GM19452 (cell line): Measurements from ENCODE around the gene NHSL1.
A peak's percentile ranks its signal among the peaks of the same experiment; 100 is the strongest.

Experiments used
- ATAC-seq: cut with Tn5 transposase; IDR thresholded peaks from one replicate; pipeline ENCODE4 v1.9.1; 2021; ENCODE audit not compliant: unreplicated experiment

The NHSL1 gene, protein sequence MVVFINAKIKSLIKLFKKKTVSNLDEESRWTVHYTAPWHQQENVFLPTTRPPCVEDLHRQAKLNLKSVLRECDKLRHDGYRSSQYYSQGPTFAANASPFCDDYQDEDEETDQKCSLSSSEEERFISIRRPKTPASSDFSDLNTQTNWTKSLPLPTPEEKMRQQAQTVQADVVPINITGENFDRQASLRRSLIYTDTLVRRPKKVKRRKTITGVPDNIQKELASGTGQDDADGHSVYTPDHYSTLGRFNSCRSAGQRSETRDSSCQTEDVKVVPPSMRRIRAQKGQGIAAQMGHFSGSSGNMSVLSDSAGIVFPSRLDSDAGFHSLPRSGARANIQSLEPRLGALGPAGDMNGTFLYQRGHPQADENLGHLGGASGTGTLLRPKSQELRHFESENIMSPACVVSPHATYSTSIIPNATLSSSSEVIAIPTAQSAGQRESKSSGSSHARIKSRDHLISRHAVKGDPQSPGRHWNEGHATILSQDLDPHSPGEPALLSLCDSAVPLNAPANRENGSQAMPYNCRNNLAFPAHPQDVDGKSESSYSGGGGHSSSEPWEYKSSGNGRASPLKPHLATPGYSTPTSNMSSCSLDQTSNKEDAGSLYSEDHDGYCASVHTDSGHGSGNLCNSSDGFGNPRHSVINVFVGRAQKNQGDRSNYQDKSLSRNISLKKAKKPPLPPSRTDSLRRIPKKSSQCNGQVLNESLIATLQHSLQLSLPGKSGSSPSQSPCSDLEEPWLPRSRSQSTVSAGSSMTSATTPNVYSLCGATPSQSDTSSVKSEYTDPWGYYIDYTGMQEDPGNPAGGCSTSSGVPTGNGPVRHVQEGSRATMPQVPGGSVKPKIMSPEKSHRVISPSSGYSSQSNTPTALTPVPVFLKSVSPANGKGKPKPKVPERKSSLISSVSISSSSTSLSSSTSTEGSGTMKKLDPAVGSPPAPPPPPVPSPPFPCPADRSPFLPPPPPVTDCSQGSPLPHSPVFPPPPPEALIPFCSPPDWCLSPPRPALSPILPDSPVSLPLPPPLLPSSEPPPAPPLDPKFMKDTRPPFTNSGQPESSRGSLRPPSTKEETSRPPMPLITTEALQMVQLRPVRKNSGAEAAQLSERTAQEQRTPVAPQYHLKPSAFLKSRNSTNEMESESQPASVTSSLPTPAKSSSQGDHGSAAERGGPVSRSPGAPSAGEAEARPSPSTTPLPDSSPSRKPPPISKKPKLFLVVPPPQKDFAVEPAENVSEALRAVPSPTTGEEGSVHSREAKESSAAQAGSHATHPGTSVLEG (N-terminal part only)

GRCh38 chr6:138499303-138500018 lies at the start of gene NHSL1:
Gene NHSL1, minus strand, starts transcription at chr6:138499494. Its CDS starts 204 bp downstream, at chr6:138499290.
- ATAC-seq = peak; percentile 93

DNA sequence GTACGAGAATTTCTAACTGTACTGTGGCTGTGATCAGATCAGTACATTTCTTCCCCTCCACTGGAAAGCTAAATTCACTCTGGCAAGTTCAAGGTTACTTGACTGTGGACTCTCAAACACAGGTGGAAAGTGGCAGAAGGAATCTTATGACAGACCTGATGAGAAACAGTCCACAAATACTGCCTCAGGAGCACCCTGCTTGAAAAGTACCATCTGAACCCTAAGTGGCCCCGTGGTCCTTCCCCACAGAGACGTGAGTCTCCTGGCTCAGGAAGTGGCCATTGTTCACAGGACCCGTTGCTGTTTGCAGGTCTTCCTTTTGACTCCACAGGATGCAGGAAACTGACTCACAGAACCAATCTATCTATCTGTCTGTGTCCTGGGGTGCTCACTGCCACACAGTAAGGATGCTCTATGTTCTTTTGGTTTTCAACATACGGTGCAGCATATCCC lies 47.5 kb upstream of the NHSL1 start:
- no peak for ATAC-seq

GRCh38 chr6:138545621-138545980 lies 46.3 kb upstream of the NHSL1 start:
- no peak for ATAC-seq

GRCh38 chr6:138544501-138544900 lies 45.2 kb upstream of the NHSL1 start:
- ATAC-seq = no peak

DNA sequence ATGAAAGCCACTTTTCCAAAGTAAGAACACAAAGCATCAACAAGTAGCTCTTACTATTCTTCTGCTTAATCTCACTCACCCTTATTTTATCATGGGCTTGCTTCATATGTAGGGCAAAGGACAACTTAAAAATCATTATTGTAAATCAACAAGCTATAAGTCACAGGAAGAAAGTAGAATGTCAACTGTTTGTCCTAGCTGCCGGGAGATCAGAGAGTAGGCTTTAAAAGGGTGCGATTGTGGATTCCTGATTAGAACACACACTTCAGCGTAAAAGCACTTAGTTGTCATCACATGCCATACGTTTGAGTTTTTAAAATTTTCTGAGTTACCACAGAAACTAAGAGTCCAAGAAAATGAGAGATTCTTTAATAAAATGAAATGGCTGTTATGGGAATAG lies 44.4 kb upstream of the NHSL1 start:
- no peak for ATAC-seq

GRCh38 chr6:138541823-138542481 lies 42.7 kb upstream of the NHSL1 start:
- ATAC-seq = no peak

DNA sequence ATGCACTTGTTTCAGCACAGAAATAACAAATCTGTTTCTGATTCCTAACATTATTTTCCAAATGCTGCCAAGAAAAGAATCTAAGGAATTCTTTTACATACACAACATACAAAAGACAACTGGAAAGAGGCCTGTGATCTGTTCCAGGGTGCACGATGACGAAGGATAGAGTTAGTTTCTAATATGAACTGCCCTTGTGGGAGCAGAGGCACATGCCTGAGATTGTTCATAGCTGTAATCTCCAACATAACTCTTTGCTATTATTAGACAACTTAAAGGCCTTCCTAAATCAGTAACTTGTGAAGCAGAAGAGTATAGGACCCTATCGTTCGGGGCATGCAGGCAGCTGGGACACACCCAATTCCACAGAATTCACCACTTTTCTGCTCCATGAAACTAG lies 41.2 kb upstream of the NHSL1 start:
- ATAC-seq = no peak

GRCh38 chr6:138539876-138540275 lies 40.6 kb upstream of the NHSL1 start:
- ATAC-seq = no peak

GRCh38 chr6:138538390-138539031 lies 39.2 kb upstream of the NHSL1 start:
- no peak for ATAC-seq

- ATAC-seq = no peak
Measured at GRCh38 chr6:138537106-138537505, 37.8 kb upstream of the NHSL1 start.

DNA sequence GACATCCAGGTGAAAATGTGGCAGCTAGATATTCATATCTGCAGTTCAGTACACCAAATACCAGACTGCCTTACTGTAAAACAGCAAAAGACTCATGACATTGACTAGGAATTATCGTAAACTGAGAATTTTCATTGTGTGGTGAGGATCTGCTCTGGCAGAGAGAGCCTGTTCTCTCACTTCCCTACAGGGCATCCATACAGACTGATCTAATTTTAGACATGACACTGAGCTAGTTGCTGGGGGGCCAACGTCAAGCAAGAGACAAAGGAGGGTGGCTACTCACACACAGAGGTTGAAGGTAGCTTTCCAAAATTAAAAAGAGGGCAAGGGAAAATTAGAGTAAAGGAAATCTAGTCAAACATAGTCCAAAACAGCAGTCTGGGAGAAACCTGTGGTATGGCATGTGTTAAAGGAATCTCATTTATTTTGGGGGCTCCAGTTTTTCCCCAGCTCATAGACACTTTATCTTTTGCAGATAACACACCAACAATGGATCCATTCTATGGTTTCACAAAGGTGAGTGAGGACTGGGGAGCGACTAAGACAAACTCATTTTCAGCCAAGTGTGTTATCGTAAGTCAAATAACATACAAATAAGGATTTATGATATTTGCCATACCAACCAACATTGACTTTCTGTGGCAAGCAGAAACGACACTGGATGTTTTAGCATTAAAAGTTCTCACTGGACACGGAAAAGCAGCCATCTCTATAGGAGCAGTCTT lies 36.6 kb upstream of the NHSL1 start:
- no peak for ATAC-seq

DNA sequence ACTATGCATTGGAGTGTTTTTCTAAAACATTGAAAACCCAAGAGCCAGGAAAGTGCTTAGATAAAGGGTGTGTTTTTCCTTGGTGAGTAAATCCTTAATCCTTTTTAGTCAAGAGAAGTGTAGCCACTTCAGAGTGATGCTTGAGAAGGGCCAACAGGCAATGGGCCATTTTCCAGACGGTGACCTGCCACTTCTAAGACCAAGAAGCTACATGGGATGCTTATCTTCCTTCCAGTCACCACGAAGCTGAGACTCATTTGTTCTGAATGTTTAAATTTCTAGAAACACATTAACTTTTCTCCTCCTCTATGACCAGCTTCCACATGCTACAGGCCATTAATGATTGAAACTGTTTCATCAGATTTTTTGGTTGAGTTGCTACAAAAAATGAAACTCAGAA lies 34.4 kb upstream of the NHSL1 start:
- no peak for ATAC-seq

DNA sequence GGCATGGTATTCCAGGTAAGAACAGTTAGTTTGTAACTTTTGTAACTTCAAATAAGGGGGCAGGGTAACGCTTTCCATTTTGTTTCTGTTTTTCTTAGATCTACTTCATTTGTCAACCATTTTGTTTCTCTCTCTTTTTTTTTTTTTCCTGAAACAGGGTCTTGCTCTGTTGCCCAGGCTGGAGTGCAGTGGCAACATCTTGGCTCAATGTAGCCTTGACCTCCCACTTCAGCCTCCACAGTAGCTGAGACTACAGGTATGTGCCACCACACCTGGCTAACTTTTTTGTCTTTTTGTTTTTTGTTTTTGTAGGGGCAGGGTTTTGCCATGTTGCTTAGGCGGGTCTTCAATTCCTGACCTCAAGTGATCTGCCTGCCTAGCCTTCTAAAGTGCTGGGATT lies 32.1 kb upstream of the NHSL1 start:
- no peak for ATAC-seq

GRCh38 chr6:138529478-138529877 lies 30.2 kb upstream of the NHSL1 start:
- no peak for ATAC-seq

DNA sequence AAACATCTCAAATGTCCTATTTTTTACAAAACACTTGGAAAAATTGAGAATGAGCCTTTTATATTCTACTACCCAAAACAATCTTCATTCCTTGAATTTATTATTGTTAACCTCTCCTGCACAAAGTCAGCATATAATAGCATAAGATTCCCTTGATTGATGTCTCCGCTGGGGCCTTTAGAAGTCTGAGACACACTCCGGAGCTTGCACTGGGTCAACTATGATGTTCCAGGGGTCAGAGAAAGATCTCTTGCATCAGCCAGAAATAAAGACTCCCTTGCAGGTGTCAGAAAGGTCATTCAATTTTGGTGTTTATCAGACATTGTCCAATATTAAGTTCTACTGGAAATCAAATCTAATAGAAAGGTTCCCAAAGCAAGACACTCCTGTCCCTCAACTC lies 29.7 kb upstream of the NHSL1 start:
- no peak for ATAC-seq

- ATAC-seq = no peak
Measured at GRCh38 chr6:138528137-138528536, 28.8 kb upstream of the NHSL1 start.

- ATAC-seq = no peak
Measured at GRCh38 chr6:138527411-138528088, 28.3 kb upstream of the NHSL1 start.

- no peak for ATAC-seq
Measured at GRCh38 chr6:138526822-138527235, 27.5 kb upstream of the NHSL1 start.
